ENCODE measurements around the gene TTLL9. TPM values are rescaled to one million over a fixed set of nuclear protein-coding genes. Genes with fewer than 3 reads are reported as not detected.

Gene TTLL9
- total RNA-seq, 4 donors from 2014 or later: 0.17 to 0.34 TPM; not detected in 2

DNA sequence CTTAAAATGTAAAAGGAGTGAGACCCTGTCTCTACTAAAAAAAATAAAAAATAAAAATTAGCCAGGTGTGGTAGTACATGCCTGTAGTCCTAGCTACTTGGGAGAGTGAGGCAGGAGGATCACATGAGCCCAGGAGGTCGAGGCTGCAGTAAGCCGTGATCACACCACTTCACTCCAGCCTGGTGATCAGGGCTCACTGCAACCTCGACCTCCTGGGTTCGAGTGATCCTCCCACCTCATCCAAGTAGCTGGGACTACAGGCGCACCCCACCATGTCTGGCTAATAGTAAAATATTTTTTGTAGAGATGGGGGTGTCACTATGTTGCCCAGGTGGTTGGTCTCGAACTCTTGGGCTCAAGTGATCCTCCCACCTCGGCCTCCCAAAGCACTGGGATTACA, 17.0 kb upstream of the TTLL9 start:
- Histone ChIP-seq H3K4me1 (peaks cover 0 to 7% (median 6%) of the 10 kb centered on the region in 4 donors), H3K27ac (replicated peaks in 1 of 4) (no peak overlapping the region), H3K4me3 (no peak overlapping the region), H3K9me3 (no peaks in the 10 kb centered on the region), H3K27me3 (peaks cover 0 to 88% (median 3%) of the 10 kb centered on the region in 4 donors), H3K36me3 (no peaks in the 10 kb centered on the region)
- TF ChIP-seq EP300 (IDR thresholded peaks at IDR 0.05) (no peak), POLR2AphosphoS5 (IDR thresholded peaks at IDR 0.05) (no peak), POLR2A (IDR thresholded peaks at IDR 0.05; ENCODE audit: low read depth) (no peak)
- TF ChIP-seq, protein P1, sequence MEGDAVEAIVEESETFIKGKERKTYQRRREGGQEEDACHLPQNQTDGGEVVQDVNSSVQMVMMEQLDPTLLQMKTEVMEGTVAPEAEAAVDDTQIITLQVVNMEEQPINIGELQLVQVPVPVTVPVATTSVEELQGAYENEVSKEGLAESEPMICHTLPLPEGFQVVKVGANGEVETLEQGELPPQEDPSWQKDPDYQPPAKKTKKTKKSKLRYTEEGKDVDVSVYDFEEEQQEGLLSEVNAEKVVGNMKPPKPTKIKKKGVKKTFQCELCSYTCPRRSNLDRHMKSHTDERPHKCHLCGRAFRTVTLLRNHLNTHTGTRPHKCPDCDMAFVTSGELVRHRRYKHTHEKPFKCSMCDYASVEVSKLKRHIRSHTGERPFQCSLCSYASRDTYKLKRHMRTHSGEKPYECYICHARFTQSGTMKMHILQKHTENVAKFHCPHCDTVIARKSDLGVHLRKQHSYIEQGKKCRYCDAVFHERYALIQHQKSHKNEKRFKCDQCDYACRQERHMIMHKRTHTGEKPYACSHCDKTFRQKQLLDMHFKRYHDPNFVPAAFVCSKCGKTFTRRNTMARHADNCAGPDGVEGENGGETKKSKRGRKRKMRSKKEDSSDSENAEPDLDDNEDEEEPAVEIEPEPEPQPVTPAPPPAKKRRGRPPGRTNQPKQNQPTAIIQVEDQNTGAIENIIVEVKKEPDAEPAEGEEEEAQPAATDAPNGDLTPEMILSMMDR (IDR thresholded peaks at IDR 0.05): no peak
- intact Hi-C loops (cut with DNase I): loop anchor here (2.0 to 10.0 kb wide), 2 partner anchors 179 to 241 kb away; no protein-coding TSS in a partner anchor
- no peak for DNase-seq (ENCODE audit: extremely low spot score)
- WGBS: 80% methylated on average over 7 of the region's 7 CpGs

DNA sequence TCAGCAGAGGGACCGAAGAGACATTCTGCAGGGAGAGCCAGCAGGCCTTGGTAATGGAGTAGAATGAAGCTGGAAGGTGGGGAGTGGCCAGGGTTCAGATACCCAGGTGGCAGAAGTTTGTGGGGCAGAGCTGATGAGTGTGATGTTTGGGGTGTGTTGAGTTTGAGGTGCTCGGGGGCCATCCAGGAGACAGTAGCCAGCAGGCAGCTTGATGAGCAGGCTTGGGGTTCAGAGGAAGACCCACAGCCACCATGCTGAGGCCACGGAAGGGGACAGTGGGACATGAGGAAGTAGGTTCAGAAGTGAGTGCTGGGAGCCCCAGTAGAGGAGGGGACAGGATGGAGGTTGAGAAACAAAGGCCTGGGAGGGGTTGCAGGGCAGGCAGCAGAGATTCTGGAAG, 13.9 kb upstream of the TTLL9 start:
- H3K9me3 ChIP-seq: no peaks in the 10 kb centered on the region
- TF ChIP-seq POLR2A (IDR thresholded peaks at IDR 0.05; ENCODE audit: low read depth) (no peak), POLR2AphosphoS5 (IDR thresholded peaks at IDR 0.05) (no peak), EP300 (IDR thresholded peaks at IDR 0.05) (no peak)
- TF ChIP-seq, protein P1 (IDR thresholded peaks at IDR 0.05): no peak
- WGBS: 78% methylated on average over 3 of the region's 3 CpGs
- peaks cover 16 to 26% (median 24%) of the 10 kb centered on the region in 4 donors for H3K4me1 ChIP-seq
- no peaks in the 10 kb centered on the region for H3K36me3 ChIP-seq
- H3K27ac ChIP-seq (replicated peaks in 1 of 4): no peak overlapping the region
- H3K4me3 ChIP-seq: no peak overlapping the region
- peaks cover 0 to 83% (median 6%) of the 10 kb centered on the region in 4 donors for H3K27me3 ChIP-seq
- intact Hi-C loops (cut with DNase I): loop anchor here (10.0 kb wide), 1 partner anchor 238 kb away; no protein-coding TSS in a partner anchor
- no peak for DNase-seq (ENCODE audit: extremely low spot score)

DNA sequence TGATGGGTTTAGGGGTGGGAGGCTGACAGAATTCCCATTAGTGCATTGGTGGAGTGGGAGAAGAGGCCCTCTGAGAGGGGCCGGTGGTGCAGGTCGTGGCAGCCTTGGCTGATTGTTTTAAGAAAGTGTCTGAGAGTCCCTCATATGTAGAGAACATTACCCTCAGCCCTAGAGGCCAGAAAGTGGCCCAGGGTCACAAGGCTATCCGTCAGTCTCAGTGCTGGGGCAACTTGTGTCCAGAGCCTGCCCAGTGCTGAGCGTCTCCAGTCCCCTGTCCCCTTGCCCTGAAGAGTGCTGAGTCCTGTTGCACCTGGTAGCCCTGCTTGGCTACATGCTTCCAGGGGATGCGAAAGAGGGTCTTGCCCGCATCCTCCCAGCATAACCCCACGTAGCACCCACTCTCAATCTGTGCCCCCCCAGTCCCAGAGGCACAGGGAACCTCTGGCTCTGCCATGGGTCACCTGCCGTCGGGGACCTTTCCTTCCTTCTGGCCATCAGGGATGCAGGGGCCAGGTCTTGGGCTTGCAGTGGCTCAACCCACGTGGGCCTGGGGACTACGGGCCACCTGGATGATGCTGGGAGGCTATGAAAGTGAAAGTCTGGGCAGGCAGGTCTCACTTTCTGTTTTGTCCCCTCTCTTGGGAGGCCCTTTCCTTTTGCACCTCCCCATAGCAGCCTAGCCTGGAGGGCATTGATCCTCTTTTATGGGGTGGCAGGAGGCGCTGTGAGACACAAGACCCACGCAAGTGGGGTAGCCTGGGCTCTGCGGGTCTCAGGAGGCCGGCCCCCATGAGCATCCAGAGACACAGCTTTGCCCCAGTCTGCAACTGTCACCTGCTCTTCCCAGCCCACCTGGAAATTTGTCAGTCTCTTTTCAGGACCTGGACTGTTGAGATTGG, 12.3 kb upstream of the TTLL9 start:
- TF ChIP-seq POLR2A (IDR thresholded peaks at IDR 0.05; ENCODE audit: low read depth) (no peak), POLR2AphosphoS5 (IDR thresholded peaks at IDR 0.05) (no peak), EP300 (IDR thresholded peaks at IDR 0.05) (no peak)
- TF ChIP-seq, protein P1 (IDR thresholded peaks at IDR 0.05): no peak
- Histone ChIP-seq H3K4me1 (peaks cover 20 to 25% (median 23%) of the 10 kb centered on the region in 4 donors), H3K27me3 (peaks cover 0 to 72% (median 6%) of the 10 kb centered on the region in 4 donors), H3K27ac (replicated peaks in 1 of 4) (no peak overlapping the region), H3K4me3 (no peak overlapping the region), H3K9me3 (no peaks in the 10 kb centered on the region), H3K36me3 (no peaks in the 10 kb centered on the region)
- DNase-seq (ENCODE audit: extremely low spot score): no peak
- 76% methylated on average over 8 of the region's 15 CpGs for WGBS
- intact Hi-C loops (cut with DNase I): loop anchor here (10.0 kb wide), 1 partner anchor 237 kb away; no protein-coding TSS in a partner anchor

DNA sequence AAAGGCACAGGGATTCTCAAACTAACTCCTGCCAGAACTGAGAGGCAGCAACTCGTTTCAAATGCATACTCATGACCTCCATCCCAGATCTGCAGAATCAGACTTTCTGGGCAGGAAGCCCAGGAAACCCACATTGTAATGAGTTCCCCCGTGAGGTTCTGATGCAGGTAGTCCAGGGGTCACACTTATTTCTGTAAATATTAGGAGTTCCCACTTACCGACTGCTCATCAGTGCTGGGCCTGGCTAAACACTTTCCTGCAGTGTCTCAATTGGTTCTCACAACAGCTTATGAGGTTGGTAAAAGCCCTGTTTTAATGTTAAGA, 11.7 kb upstream of the TTLL9 start:
- no peak overlapping the region for H3K27ac ChIP-seq (replicated peaks in 1 of 4)
- no peaks in the 10 kb centered on the region for H3K36me3 ChIP-seq
- WGBS: 22% methylated on average over 2 of the region's 3 CpGs
- no peaks in the 10 kb centered on the region for H3K9me3 ChIP-seq
- H3K27me3 ChIP-seq: peaks cover 0 to 70% (median 6%) of the 10 kb centered on the region in 4 donors
- no peak for DNase-seq (ENCODE audit: extremely low spot score)
- TF ChIP-seq, protein P1 (IDR thresholded peaks at IDR 0.05): no peak
- no peak for TF ChIP-seq EP300 (IDR thresholded peaks at IDR 0.05)
- no peak for TF ChIP-seq POLR2A (IDR thresholded peaks at IDR 0.05; ENCODE audit: low read depth)
- no peak for TF ChIP-seq POLR2AphosphoS5 (IDR thresholded peaks at IDR 0.05)
- peaks cover 20 to 25% (median 23%) of the 10 kb centered on the region in 4 donors for H3K4me1 ChIP-seq
- no peak overlapping the region for H3K4me3 ChIP-seq
- intact Hi-C loops (cut with DNase I): loop anchor here (10.0 kb wide), 1 partner anchor 236 kb away; no protein-coding TSS in a partner anchor
